Neutrophil (primary cell): ENCODE measurements around the gene JMJD6.
"Not testable (repeated sequence)": the region's sequence is repeated elsewhere in the genome, so short reads cannot be mapped to it uniquely, and the experiment has no call there.

Source experiments
- H3K27ac ChIP-seq: fragments of 200-600 bp; sonication (generic); 2 replicates; pipeline ENCODE4 v1.5.1; 2016; ENCODE audit warnings: mild to moderate bottlenecking, moderate library complexity
- H3K27me3 ChIP-seq: fragments of 200-600 bp; sonication (generic); 2 replicates; pipeline ENCODE4 v1.6.0; 2016; ENCODE audit warnings: mild to moderate bottlenecking
- H3K36me3 ChIP-seq: fragments of 200-600 bp; sonication (generic); 2 replicates; pipeline ENCODE4 v1.5.1; 2017
- H3K4me1 ChIP-seq, 2 experiments: fragments of 200-600 bp in 1 of 2; sonication (generic) in 1 of 2; 1 replicate in 1 of 2; 2 replicates in 1 of 2; pipeline versions ENCODE4 v1.5.1 to v1.6.1; 2013 to 2016; ENCODE audit warnings: low read depth in 1 of 2, low read length in 1 of 2, mild to moderate bottlenecking in 1 of 2, moderate library complexity in 1 of 2; ENCODE audit not compliant: control insufficient read depth in 1 of 2, insufficient read depth in 1 of 2
- H3K4me3 ChIP-seq, 2 experiments: fragments of 200-600 bp in 1 of 2; sonication (generic) in 1 of 2; 1 replicate in 1 of 2; 2 replicates in 1 of 2; pipeline ENCODE4 v1.5.1; 2013 to 2016; ENCODE audit warnings: low read depth in 1 of 2, low read length in 1 of 2, mild to moderate bottlenecking in 1 of 2, moderate library complexity in 1 of 2
- H3K9me3 ChIP-seq: fragments of 200-600 bp; sonication (generic); 2 replicates; pipeline ENCODE4 v1.5.1; 2016
- CTCF ChIP-seq: fragments of 200-600 bp; sonication (generic); IDR thresholded peaks from 2 replicates; pipeline ENCODE4 v1.5.1; 2016; ENCODE audit warnings: antibody characterized with exemption

JMJD6 gene

GRCh38 chr17:76710863-76711611 is 15.4 kb downstream of the JMJD6 start, which contains the start of gene MXRA7:
TSS of gene MXRA7 (minus strand) at chr17:76710965. CDS start at chr17:76710946, 19 bp downstream.
- no peak for TF ChIP-seq CTCF
- peak within 1 kb of the TSS; percentile 35 for H3K27ac ChIP-seq
- peak within 1 kb of the TSS; percentile 54 to 56 for H3K4me3 ChIP-seq
- H3K9me3 ChIP-seq, result no peaks in the 10 kb centered on the region
- peaks cover 34 to 38% of the 10 kb centered on the region in 2 experiments for H3K4me1 ChIP-seq
- H3K36me3 ChIP-seq, result peaks cover 21% of the 10 kb centered on the region
- peaks cover 32% of the 10 kb centered on the region for H3K27me3 ChIP-seq

- peaks cover 26 to 30% of the 10 kb centered on the region in 2 experiments for H3K4me1 ChIP-seq
Measured at GRCh38 chr17:76709951-76710862, 16.2 kb downstream of the JMJD6 start.

GRCh38 chr17:76709077-76709950 is 17.1 kb downstream of the JMJD6 start:
- Histone ChIP-seq H3K36me3 (peaks cover 19% of the 10 kb centered on the region), H3K27me3 (peaks cover 32% of the 10 kb centered on the region), H3K27ac (no peak overlapping the region), H3K9me3 (no peaks in the 10 kb centered on the region), H3K4me3 (peak overlapping the region in 1 of 2 experiments; percentile 49), H3K4me1 (peaks cover 17 to 21% of the 10 kb centered on the region in 2 experiments)
- no peak for TF ChIP-seq CTCF

More at GRCh38 chr17:76709951-76710862, 16.2 kb downstream of the JMJD6 start:
- not testable (repeated sequence) for H3K9me3 ChIP-seq, H3K27ac ChIP-seq
- peaks cover 32% of the 10 kb centered on the region for H3K27me3 ChIP-seq
- H3K4me3 ChIP-seq, result peak overlapping the region; percentile 49 to 56
- peaks cover 21% of the 10 kb centered on the region for H3K36me3 ChIP-seq

- TF ChIP-seq CTCF, result no peak
- Histone ChIP-seq H3K4me1 (peaks cover 11 to 16% of the 10 kb centered on the region in 2 experiments), H3K4me3 (no peak overlapping the region), H3K9me3 (no peaks in the 10 kb centered on the region), H3K27ac (no peak overlapping the region), H3K36me3 (peaks cover 8% of the 10 kb centered on the region), H3K27me3 (peaks cover 32% of the 10 kb centered on the region)
Measured at GRCh38 chr17:76707985-76708807, 18.2 kb downstream of the JMJD6 start.

- Histone ChIP-seq H3K27ac (no peak overlapping the region), H3K9me3 (no peaks in the 10 kb centered on the region), H3K4me3 (no peak overlapping the region), H3K27me3 (peaks cover 32% of the 10 kb centered on the region), H3K4me1 (peaks cover 11 to 16% of the 10 kb centered on the region in 2 experiments), H3K36me3 (no peaks in the 10 kb centered on the region)
- TF ChIP-seq CTCF, result no peak
Measured at GRCh38 chr17:76706817-76707216, 19.6 kb downstream of the JMJD6 start.
